GM10266 (cell line): ENCODE data around the gene ERGIC1.

ENCODE experiments used
- DNase-seq: peaks from one replicate; pipeline ENCODE4 v3.0.0; 2012; ENCODE audit errors: extremely low spot score
- CTCF ChIP-seq: IDR thresholded peaks from 2 replicates; pipeline ENCODE4 v1.5.1; 2012; ENCODE audit warnings: mild to moderate bottlenecking, low read depth; ENCODE audit not compliant: control insufficient read depth, insufficient read depth; ENCODE audit errors: missing control alignments

ERGIC1 gene

GRCh38 chr5:172857982-172858381, 23.9 kb downstream of the ERGIC1 start:
- TF ChIP-seq CTCF: no peak

GRCh38 chr5:172858511-172858989, 24.5 kb downstream of the ERGIC1 start:
- DNase-seq: no peak
- TF ChIP-seq CTCF: no peak

More at GRCh38 chr5:172857982-172858381, 23.9 kb downstream of the ERGIC1 start:
- DNase-seq: no peak

- DNase-seq: no peak
- no peak for TF ChIP-seq CTCF
Observed at GRCh38 chr5:172858990-172859811, 25.1 kb downstream of the ERGIC1 start.

GRCh38 chr5:172859966-172860365, 25.9 kb downstream of the ERGIC1 start:
- no peak for DNase-seq
- no peak for TF ChIP-seq CTCF

- no peak for DNase-seq
- TF ChIP-seq CTCF: no peak
Observed at GRCh38 chr5:172860520-172861443, 26.7 kb downstream of the ERGIC1 start.

- no peak for TF ChIP-seq CTCF
- DNase-seq: no peak
Observed at GRCh38 chr5:172861461-172861860, 27.4 kb downstream of the ERGIC1 start.
